Mesothelial cell of epicardium (in vitro differentiated cells): ENCODE measurements around the gene P2RY1. TPM values are rescaled to one million over a fixed set of nuclear protein-coding genes. Genes with fewer than 3 reads are reported as not detected.

Experiments used
- DNase-seq, 2 experiments: peaks; one replicate each; pipeline ENCODE4 v3.0.0; 2021; ENCODE audit warnings: low spot score in 2 of 2; ENCODE audit not compliant: unreplicated experiment in 2 of 2
- H3K27ac Mint-ChIP-seq: 2 replicates; pipeline ENCODE4 v1.8.0; 2021; ENCODE audit warnings: mixed read lengths
- H3K27me3 Mint-ChIP-seq: 2 replicates; pipeline ENCODE4 v1.8.0; 2021; ENCODE audit warnings: low read depth, mixed read lengths
- H3K36me3 Mint-ChIP-seq: 2 replicates; pipeline ENCODE4 v1.8.0; 2021; ENCODE audit warnings: mixed read lengths
- H3K4me1 Mint-ChIP-seq: 2 replicates; pipeline ENCODE4 v1.8.0; 2021; ENCODE audit warnings: mixed read lengths
- H3K4me3 Mint-ChIP-seq: 2 replicates; pipeline ENCODE4 v1.8.0; 2021; ENCODE audit warnings: mild to moderate bottlenecking, moderate library complexity, mixed read lengths
- H3K9me3 Mint-ChIP-seq: 2 replicates; pipeline ENCODE4 v1.8.0; 2021; ENCODE audit warnings: mixed read lengths
- total RNA-seq: library from RNA; stranded (reverse); gene quantifications from 3 replicates; pipeline ENCODE4 v1.2.1, GENCODE V29; 2021
- TF ChIP-seq, protein P1 (sequence below): fragments of 200-600 bp; sonication (generic); IDR thresholded peaks from one replicate; pipeline ENCODE4 v1.5.0; 2021; ENCODE audit warnings: antibody characterized with exemption; ENCODE audit not compliant: unreplicated experiment

P2RY1 gene
- total RNA-seq, 1 donor from 2014 or later: 8.5 TPM

GRCh38 chr3:152885076-152885475 is 50.1 kb downstream of the P2RY1 start:
- H3K27me3 Mint-ChIP-seq: no peaks in the 10 kb centered on the region
- H3K4me3 Mint-ChIP-seq: no peak overlapping the region
- H3K27ac Mint-ChIP-seq: no peak overlapping the region
- no peaks in the 10 kb centered on the region for H3K36me3 Mint-ChIP-seq
- H3K9me3 Mint-ChIP-seq: peaks cover 3% of the 10 kb centered on the region
- TF ChIP-seq, protein P1, sequence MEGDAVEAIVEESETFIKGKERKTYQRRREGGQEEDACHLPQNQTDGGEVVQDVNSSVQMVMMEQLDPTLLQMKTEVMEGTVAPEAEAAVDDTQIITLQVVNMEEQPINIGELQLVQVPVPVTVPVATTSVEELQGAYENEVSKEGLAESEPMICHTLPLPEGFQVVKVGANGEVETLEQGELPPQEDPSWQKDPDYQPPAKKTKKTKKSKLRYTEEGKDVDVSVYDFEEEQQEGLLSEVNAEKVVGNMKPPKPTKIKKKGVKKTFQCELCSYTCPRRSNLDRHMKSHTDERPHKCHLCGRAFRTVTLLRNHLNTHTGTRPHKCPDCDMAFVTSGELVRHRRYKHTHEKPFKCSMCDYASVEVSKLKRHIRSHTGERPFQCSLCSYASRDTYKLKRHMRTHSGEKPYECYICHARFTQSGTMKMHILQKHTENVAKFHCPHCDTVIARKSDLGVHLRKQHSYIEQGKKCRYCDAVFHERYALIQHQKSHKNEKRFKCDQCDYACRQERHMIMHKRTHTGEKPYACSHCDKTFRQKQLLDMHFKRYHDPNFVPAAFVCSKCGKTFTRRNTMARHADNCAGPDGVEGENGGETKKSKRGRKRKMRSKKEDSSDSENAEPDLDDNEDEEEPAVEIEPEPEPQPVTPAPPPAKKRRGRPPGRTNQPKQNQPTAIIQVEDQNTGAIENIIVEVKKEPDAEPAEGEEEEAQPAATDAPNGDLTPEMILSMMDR: no peak
- H3K4me1 Mint-ChIP-seq: peaks cover 10% of the 10 kb centered on the region
- no peak for DNase-seq
